Erythroblast (primary cell): Measurements from ENCODE around the gene MRLN.

Source experiments
- GATA1 ChIP-seq: IDR thresholded peaks from 2 replicates; pipeline ENCODE4 v1.6.1; 2011; ENCODE audit warnings: low read depth, mild to moderate bottlenecking, control low read depth, low read length, moderate library complexity
- POLR2A ChIP-seq: IDR thresholded peaks from 2 replicates; pipeline ENCODE4 v1.6.1; 2011; ENCODE audit warnings: mild to moderate bottlenecking, low read length

DNA sequence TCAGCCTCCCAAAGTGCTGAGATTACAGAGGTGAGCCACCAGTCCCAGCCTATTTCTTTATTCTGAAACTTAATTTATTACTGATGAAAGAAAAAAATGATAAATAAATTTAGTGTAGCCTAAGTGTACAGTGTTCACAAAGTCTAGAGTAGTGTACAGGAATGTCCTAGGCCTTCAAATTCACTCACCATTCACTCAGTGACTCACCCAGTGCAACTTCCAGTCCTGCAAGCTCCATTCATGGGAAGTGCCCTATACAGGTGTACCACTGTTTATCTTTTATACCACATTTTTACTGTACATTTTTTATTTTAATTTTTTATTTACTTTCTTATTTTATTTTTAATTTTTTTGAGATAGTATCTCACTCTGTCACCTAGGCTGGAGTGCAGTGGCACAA is 12.2 kb downstream of the MRLN start:
- TF ChIP-seq POLR2A (no peak), GATA1 (no peak)
